ENCODE results near the gene GPATCH4. TPM values are rescaled to one million over a fixed set of nuclear protein-coding genes. Genes with fewer than 3 reads are reported as not detected.

Gene GPATCH4
- total and polyA plus RNA-seq, 4 donors: 7.6 to 23.6 (median 16.3) TPM

DNA sequence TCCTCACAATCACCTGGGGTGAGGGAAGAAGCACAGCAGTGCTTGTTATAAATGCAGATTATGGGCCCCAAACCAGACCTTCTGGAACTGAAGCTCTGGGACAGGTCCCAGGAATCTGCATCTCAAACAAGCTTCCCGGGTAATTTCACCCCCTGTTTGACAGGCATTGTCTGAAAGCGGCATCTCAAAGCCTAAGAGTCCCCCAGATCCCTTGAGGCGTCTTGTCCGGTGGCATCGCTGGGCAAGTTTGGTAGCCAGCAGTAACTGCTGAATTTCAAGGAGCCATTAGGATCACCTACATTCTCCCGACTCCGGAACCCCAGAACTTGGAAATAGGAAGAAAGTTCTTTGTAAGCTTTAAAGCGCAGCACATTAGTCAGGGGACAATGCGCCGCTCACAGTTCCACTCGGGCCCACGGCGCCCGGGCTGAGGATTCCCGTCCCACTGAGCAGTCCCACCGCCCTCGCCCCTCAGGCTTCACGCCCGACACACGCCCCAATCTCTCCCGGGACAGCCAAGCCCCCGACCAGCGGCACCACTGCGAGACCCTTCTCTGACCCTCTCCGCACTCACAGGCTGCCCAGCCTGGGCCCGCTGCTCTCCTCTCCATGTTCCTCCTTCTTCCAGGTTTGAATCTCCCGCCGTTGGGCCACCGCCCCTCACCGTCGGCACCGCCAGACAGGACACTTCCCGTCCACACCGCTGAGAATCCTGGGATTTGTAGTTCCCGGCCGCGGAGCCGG, 29.2 kb downstream of the GPATCH4 start, which contains the start of gene IQGAP3:
TSS of gene IQGAP3 (minus strand) at position 647 of the 744 bp plus-strand sequence. CDS start at position 611, 36 bp downstream.
- peak within 1 kb of the TSS in 2 of 3 donors; percentile 21 to 29 for H3K4me3 ChIP-seq (ENCODE audit: low read depth in 1 of 3, low read length in 3 of 3)
- no peaks in the 10 kb centered on the region for H3K9me3 ChIP-seq (ENCODE audit: control insufficient read depth in 4 of 4, low read length in 3 of 4)
- H3K27ac ChIP-seq (ENCODE audit: low read depth in 1 of 2, low read length in 2 of 2): no peak within 1 kb of the TSS
- peaks cover 0 to 3% (median 0%) of the 10 kb centered on the region in 4 donors for H3K27me3 ChIP-seq (ENCODE audit: control insufficient read depth in 4 of 4, insufficient read depth in 4 of 4, low read length in 3 of 4)
- H3K4me1 ChIP-seq (ENCODE audit: control insufficient read depth in 4 of 4, insufficient read depth in 4 of 4, low read length in 3 of 4): peaks cover 4 to 11% (median 6%) of the 10 kb centered on the region in 4 donors
- DNase-seq (ENCODE audit: low spot score): peak; percentile 85
- H3K9ac ChIP-seq (ENCODE audit: low read depth in 1 of 2, low read length in 2 of 2): no peak within 1 kb of the TSS
- 2% methylated on average over 38 of the region's 38 CpGs for WGBS
- H3K36me3 ChIP-seq (ENCODE audit: control insufficient read depth in 4 of 4, insufficient read depth in 3 of 4, low read depth in 1 of 4, low read length in 3 of 4): no peaks in the 10 kb centered on the region
- TF ChIP-seq NR2F2 (IDR thresholded peaks at IDR 0.05): no peak
- TF ChIP-seq EGR1 (IDR thresholded peaks at IDR 0.05; ENCODE audit: low read depth in 2 of 2): no peak
- TF ChIP-seq GABPA (IDR thresholded peaks at IDR 0.05 in 1 of 2, conservative IDR thresholded peaks at IDR 0.05 in 1 of 2): peak; percentile 12 to 85
- peak; percentile 31 for TF ChIP-seq YY1 (IDR thresholded peaks at IDR 0.05)
- TF ChIP-seq FOXA1 (IDR thresholded peaks at IDR 0.05): no peak
- no peak for TF ChIP-seq ATF3 (IDR thresholded peaks at IDR 0.05)
- TF ChIP-seq TAF1 (conservative IDR thresholded peaks at IDR 0.05): no peak
- peak in 1 of 2 donors; percentile 14 for TF ChIP-seq RAD21 (IDR thresholded peaks at IDR 0.05)
- no peak for TF ChIP-seq MAX (IDR thresholded peaks at IDR 0.05)
- no peak for TF ChIP-seq RXRA (IDR thresholded peaks at IDR 0.05)
- TF ChIP-seq FOXA2 (IDR thresholded peaks at IDR 0.05): no peak
- no peak for TF ChIP-seq SP1 (IDR thresholded peaks at IDR 0.05)

DNA sequence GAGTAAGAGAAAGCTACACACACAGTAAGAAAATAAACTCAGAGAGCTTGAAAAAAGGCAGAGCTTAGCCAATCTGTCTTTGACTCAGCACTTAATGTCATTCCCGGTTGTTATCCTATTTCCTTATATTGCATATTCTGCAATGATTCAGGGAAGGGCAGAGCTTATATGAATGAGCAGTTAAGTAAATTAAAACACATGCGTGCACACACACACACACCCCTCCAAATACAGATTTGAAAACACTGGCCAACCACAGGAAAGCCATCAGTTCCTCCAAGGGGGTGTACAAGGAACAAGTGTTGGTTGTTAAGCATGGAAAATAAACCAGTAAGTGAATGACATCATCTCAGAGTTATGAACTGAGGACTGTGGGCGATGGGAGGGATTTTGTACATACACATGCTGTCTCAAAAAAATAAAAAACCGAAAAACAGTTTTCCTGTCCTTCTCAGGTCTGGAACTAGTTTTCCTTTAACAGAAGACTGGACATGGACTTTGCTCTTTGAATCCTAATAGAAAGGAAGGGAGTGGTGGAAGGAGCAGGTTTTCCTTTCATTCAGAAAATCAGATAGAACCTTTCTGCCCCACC, 29.9 kb downstream of the GPATCH4 start:
- H3K4me3 ChIP-seq (ENCODE audit: low read depth in 1 of 3, low read length in 3 of 3): no peak overlapping the region
- H3K36me3 ChIP-seq (ENCODE audit: control insufficient read depth in 4 of 4, insufficient read depth in 3 of 4, low read depth in 1 of 4, low read length in 3 of 4): no peaks in the 10 kb centered on the region
- H3K9me3 ChIP-seq (ENCODE audit: control insufficient read depth in 4 of 4, low read length in 3 of 4): no peaks in the 10 kb centered on the region
- no peak for DNase-seq (ENCODE audit: low spot score)
- H3K27ac ChIP-seq (ENCODE audit: low read depth in 1 of 2, low read length in 2 of 2): no peak overlapping the region
- TF ChIP-seq EGR1 (IDR thresholded peaks at IDR 0.05; ENCODE audit: low read depth in 2 of 2) (no peak), FOXA1 (IDR thresholded peaks at IDR 0.05) (no peak), GABPA (IDR thresholded peaks at IDR 0.05 in 1 of 2, conservative IDR thresholded peaks at IDR 0.05 in 1 of 2) (no peak), FOXA2 (IDR thresholded peaks at IDR 0.05) (no peak), SP1 (IDR thresholded peaks at IDR 0.05) (no peak), JUND (IDR thresholded peaks at IDR 0.05) (no peak)
- peaks cover 0 to 3% (median 0%) of the 10 kb centered on the region in 4 donors for H3K27me3 ChIP-seq (ENCODE audit: control insufficient read depth in 4 of 4, insufficient read depth in 4 of 4, low read length in 3 of 4)
- no peak overlapping the region for H3K9ac ChIP-seq (ENCODE audit: low read depth in 1 of 2, low read length in 2 of 2)
- H3K4me1 ChIP-seq (ENCODE audit: control insufficient read depth in 4 of 4, insufficient read depth in 4 of 4, low read length in 3 of 4): peaks cover 4 to 11% (median 6%) of the 10 kb centered on the region in 4 donors
- WGBS: 36% methylated on average over 4 of the region's 4 CpGs

DNA sequence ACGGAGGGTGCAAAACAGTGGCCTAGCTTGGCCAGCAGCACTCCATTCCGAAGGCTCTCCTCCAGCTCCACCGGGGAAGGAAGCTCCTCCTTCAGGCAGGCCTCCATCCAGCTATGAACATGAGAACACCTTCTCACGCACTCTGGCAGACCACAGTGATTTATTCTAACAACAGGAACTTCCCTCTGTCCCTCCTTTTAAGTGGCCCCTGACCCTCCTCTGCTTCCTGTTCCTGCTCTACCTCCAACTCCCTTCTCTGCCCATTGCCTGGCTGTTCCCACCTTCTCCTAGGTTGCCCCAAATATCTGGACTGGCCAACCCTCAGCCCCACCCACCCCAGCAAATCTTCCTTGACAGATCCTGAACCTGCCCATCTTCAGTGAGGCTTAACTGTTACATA, 34.8 kb downstream of the GPATCH4 start:
- no peak overlapping the region for H3K4me3 ChIP-seq (ENCODE audit: low read depth in 1 of 3, low read length in 3 of 3)
- TF ChIP-seq FOXA2 (IDR thresholded peaks at IDR 0.05) (no peak), GABPA (IDR thresholded peaks at IDR 0.05 in 1 of 2, conservative IDR thresholded peaks at IDR 0.05 in 1 of 2) (no peak), MAX (IDR thresholded peaks at IDR 0.05) (no peak), TAF1 (conservative IDR thresholded peaks at IDR 0.05) (no peak), CTCF (IDR thresholded peaks at IDR 0.05; ENCODE audit: low read depth, low read length, missing input control) (no peak), RXRA (IDR thresholded peaks at IDR 0.05) (no peak), EGR1 (IDR thresholded peaks at IDR 0.05; ENCODE audit: low read depth in 2 of 2) (no peak), ZBTB33 (IDR thresholded peaks at IDR 0.05) (no peak), SP1 (IDR thresholded peaks at IDR 0.05) (no peak), REST (IDR thresholded peaks at IDR 0.05) (no peak)
- no peaks in the 10 kb centered on the region for H3K36me3 ChIP-seq (ENCODE audit: control insufficient read depth in 4 of 4, insufficient read depth in 3 of 4, low read depth in 1 of 4, low read length in 3 of 4)
- DNase-seq (ENCODE audit: low spot score): no peak
- 92% methylated on average over 4 of the region's 4 CpGs for WGBS
- H3K9me3 ChIP-seq (ENCODE audit: control insufficient read depth in 4 of 4, low read length in 3 of 4): no peaks in the 10 kb centered on the region
- no peak overlapping the region for H3K9ac ChIP-seq (ENCODE audit: low read depth in 1 of 2, low read length in 2 of 2)
- no peak overlapping the region for H3K27ac ChIP-seq (ENCODE audit: low read depth in 1 of 2, low read length in 2 of 2)
- H3K27me3 ChIP-seq (ENCODE audit: control insufficient read depth in 4 of 4, insufficient read depth in 4 of 4, low read length in 3 of 4): no peaks in the 10 kb centered on the region
- no peaks in the 10 kb centered on the region for H3K4me1 ChIP-seq (ENCODE audit: control insufficient read depth in 4 of 4, insufficient read depth in 4 of 4, low read length in 3 of 4)

Data from liver (tissue), 9 donors.